ENCODE measurements around the gene EML6. TPM values are rescaled to one million over a fixed set of nuclear protein-coding genes. Genes with fewer than 3 reads are reported as not detected.

EML6 gene
- total and polyA plus RNA-seq, 2 experiments from 2014 or later = 2.7 to 6.2 TPM

GRCh38 chr2:54845094-54845493, 121.6 kb downstream of the EML6 start:
- no peak overlapping the region for H2AFZ ChIP-seq
- no peaks in the 10 kb centered on the region for H3K36me3 ChIP-seq (ENCODE audit: insufficient read depth)
- H3K4me1 ChIP-seq (ENCODE audit: insufficient read depth) = no peaks in the 10 kb centered on the region
- H3K79me2 ChIP-seq (replicated peaks; ENCODE audit: insufficient read depth) = no peaks in the 10 kb centered on the region
- Mint-ChIP-seq H3K27me3 (ENCODE audit: insufficient read depth, low read depth, poor library complexity) (peaks cover 2% of the 10 kb centered on the region), H3K36me3 (ENCODE audit: low read depth) (no peaks in the 10 kb centered on the region), H3K4me3 (no peak overlapping the region), H3K27ac (no peak overlapping the region), H3K9me3 (no peaks in the 10 kb centered on the region), H3K4me1 (peaks cover 3% of the 10 kb centered on the region; the same call in 1 of the 3 replicates)
- TF ChIP-seq EZH2phosphoT487 (IDR thresholded peaks at IDR 0.05; ENCODE audit: unreplicated experiment) (no peak), STAT1 (IDR thresholded peaks at IDR 0.05; ENCODE audit: unreplicated experiment) (no peak), CREB1 (CRISPR knock-in tag; IDR thresholded peaks at IDR 0.05; ENCODE audit: low read depth) (no peak), POLR2AphosphoS5 (IDR thresholded peaks at IDR 0.05; ENCODE audit: low read depth) (no peak), ZNF114 (CRISPR knock-in tag; IDR thresholded peaks at IDR 0.05) (no peak), NANOG (IDR thresholded peaks at IDR 0.05; ENCODE audit: borderline replicate concordance) (no peak), JUNB (IDR thresholded peaks at IDR 0.05; ENCODE audit: unreplicated experiment) (no peak), ZNF331 (CRISPR knock-in tag; IDR thresholded peaks at IDR 0.05; ENCODE audit: low read depth) (no peak), EZH2 (IDR thresholded peaks at IDR 0.05; ENCODE audit: low read depth, unreplicated experiment) (no peak)
- TF ChIP-seq, protein P1, sequence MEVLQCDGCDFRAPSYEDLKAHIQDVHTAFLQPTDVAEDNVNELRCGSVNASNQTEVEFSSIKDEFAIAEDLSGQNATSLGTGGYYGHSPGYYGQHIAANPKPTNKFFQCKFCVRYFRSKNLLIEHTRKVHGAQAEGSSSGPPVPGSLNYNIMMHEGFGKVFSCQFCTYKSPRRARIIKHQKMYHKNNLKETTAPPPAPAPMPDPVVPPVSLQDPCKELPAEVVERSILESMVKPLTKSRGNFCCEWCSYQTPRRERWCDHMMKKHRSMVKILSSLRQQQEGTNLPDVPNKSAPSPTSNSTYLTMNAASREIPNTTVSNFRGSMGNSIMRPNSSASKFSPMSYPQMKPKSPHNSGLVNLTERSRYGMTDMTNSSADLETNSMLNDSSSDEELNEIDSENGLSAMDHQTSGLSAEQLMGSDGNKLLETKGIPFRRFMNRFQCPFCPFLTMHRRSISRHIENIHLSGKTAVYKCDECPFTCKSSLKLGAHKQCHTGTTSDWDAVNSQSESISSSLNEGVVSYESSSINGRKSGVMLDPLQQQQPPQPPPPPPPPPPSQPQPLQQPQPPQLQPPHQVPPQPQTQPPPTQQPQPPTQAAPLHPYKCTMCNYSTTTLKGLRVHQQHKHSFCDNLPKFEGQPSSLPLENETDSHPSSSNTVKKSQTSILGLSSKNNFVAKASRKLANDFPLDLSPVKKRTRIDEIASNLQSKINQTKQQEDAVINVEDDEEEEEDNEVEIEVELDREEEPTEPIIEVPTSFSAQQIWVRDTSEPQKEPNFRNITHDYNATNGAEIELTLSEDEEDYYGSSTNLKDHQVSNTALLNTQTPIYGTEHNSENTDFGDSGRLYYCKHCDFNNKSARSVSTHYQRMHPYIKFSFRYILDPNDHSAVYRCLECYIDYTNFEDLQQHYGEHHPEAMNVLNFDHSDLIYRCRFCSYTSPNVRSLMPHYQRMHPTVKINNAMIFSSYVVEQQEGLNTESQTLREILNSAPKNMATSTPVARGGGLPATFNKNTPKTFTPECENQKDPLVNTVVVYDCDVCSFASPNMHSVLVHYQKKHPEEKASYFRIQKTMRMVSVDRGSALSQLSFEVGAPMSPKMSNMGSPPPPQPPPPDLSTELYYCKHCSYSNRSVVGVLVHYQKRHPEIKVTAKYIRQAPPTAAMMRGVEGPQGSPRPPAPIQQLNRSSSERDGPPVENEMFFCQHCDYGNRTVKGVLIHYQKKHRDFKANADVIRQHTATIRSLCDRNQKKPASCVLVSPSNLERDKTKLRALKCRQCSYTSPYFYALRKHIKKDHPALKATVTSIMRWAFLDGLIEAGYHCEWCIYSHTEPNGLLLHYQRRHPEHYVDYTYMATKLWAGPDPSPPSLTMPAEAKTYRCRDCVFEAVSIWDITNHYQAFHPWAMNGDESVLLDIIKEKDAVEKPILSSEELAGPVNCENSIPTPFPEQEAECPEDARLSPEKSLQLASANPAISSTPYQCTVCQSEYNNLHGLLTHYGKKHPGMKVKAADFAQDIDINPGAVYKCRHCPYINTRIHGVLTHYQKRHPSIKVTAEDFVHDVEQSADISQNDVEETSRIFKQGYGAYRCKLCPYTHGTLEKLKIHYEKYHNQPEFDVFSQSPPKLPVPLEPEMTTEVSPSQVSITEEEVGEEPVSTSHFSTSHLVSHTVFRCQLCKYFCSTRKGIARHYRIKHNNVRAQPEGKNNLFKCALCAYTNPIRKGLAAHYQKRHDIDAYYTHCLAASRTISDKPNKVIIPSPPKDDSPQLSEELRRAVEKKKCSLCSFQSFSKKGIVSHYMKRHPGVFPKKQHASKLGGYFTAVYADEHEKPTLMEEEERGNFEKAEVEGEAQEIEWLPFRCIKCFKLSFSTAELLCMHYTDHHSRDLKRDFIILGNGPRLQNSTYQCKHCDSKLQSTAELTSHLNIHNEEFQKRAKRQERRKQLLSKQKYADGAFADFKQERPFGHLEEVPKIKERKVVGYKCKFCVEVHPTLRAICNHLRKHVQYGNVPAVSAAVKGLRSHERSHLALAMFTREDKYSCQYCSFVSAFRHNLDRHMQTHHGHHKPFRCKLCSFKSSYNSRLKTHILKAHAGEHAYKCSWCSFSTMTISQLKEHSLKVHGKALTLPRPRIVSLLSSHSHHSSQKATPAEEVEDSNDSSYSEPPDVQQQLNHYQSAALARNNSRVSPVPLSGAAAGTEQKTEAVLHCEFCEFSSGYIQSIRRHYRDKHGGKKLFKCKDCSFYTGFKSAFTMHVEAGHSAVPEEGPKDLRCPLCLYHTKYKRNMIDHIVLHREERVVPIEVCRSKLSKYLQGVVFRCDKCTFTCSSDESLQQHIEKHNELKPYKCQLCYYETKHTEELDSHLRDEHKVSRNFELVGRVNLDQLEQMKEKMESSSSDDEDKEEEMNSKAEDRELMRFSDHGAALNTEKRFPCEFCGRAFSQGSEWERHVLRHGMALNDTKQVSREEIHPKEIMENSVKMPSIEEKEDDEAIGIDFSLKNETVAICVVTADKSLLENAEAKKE (CRISPR knock-in tag; IDR thresholded peaks at IDR 0.05) = no peak
- TF ChIP-seq, protein P2, sequence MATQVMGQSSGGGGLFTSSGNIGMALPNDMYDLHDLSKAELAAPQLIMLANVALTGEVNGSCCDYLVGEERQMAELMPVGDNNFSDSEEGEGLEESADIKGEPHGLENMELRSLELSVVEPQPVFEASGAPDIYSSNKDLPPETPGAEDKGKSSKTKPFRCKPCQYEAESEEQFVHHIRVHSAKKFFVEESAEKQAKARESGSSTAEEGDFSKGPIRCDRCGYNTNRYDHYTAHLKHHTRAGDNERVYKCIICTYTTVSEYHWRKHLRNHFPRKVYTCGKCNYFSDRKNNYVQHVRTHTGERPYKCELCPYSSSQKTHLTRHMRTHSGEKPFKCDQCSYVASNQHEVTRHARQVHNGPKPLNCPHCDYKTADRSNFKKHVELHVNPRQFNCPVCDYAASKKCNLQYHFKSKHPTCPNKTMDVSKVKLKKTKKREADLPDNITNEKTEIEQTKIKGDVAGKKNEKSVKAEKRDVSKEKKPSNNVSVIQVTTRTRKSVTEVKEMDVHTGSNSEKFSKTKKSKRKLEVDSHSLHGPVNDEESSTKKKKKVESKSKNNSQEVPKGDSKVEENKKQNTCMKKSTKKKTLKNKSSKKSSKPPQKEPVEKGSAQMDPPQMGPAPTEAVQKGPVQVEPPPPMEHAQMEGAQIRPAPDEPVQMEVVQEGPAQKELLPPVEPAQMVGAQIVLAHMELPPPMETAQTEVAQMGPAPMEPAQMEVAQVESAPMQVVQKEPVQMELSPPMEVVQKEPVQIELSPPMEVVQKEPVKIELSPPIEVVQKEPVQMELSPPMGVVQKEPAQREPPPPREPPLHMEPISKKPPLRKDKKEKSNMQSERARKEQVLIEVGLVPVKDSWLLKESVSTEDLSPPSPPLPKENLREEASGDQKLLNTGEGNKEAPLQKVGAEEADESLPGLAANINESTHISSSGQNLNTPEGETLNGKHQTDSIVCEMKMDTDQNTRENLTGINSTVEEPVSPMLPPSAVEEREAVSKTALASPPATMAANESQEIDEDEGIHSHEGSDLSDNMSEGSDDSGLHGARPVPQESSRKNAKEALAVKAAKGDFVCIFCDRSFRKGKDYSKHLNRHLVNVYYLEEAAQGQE (IDR thresholded peaks at IDR 0.05; ENCODE audit: unreplicated experiment) = no peak
- TF ChIP-seq, protein P3, sequence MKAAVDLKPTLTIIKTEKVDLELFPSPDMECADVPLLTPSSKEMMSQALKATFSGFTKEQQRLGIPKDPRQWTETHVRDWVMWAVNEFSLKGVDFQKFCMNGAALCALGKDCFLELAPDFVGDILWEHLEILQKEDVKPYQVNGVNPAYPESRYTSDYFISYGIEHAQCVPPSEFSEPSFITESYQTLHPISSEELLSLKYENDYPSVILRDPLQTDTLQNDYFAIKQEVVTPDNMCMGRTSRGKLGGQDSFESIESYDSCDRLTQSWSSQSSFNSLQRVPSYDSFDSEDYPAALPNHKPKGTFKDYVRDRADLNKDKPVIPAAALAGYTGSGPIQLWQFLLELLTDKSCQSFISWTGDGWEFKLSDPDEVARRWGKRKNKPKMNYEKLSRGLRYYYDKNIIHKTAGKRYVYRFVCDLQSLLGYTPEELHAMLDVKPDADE (IDR thresholded peaks at IDR 0.05) = no peak
- no peaks in the 10 kb centered on the region for H4K20me1 ChIP-seq (replicated peaks; ENCODE audit: insufficient read depth)
- DNase-seq (ENCODE audit: low spot score) (no peak), ATAC-seq (no peak)
- H3K4me3 ChIP-seq = no peak overlapping the region
- no peak overlapping the region for H3K27ac ChIP-seq (ENCODE audit: low read depth)
- H3F3A ChIP-seq (replicated peaks; ENCODE audit: low read depth) = no peaks in the 10 kb centered on the region
- no peaks in the 10 kb centered on the region for H3K9me2 ChIP-seq (ENCODE audit: insufficient read depth)
- no peak overlapping the region for H3K4me2 ChIP-seq
- H3K27me3 ChIP-seq (ENCODE audit: insufficient read depth) = no peaks in the 10 kb centered on the region

Data from GM23338 (cell line).